Cardiac fibroblast (primary cell): Measurements from ENCODE around the gene GON7.
"Not testable (repeated sequence)": the region's sequence is repeated elsewhere in the genome, so short reads cannot be mapped to it uniquely, and the experiment has no call there.

ENCODE experiments used
- DNase-seq, 2 donors: peaks; one replicate each; pipeline versions ENCODE4 v3.0.0 to v3.0.0-alpha.2; 2010; ENCODE audit warnings: low read depth in 2 of 2
- H3K4me3 ChIP-seq, 2 donors: replicated peaks in 1 of 2; 1 replicate in 1 of 2; 2 replicates in 1 of 2; pipeline ENCODE4 v1.5.1; 2011; ENCODE audit warnings: low read depth in 2 of 2, low read length in 2 of 2, mild to moderate bottlenecking in 2 of 2, moderate library complexity in 1 of 2
- CTCF ChIP-seq: IDR thresholded peaks from one replicate; pipeline ENCODE4 v1.5.1; 2011; ENCODE audit warnings: low read depth, mild to moderate bottlenecking, low read length, inconsistent platforms

Gene GON7

GRCh38 chr14:93163564-93163963 lies 43.3 kb downstream of the GON7 start:
- DNase-seq: no peak
- TF ChIP-seq CTCF: no peak
- H3K4me3 ChIP-seq: no peak overlapping the region

GRCh38 chr14:93161411-93161940 lies 45.4 kb downstream of the GON7 start:
- TF ChIP-seq CTCF: no peak
- H3K4me3 ChIP-seq: no peak overlapping the region
- DNase-seq: no peak

GRCh38 chr14:93160353-93160801 lies 46.5 kb downstream of the GON7 start:
- TF ChIP-seq CTCF: peak; percentile 56
- H3K4me3 ChIP-seq: no peak overlapping the region
- DNase-seq: peak; percentile 25 to 30

- not testable (repeated sequence) for DNase-seq, H3K4me3 ChIP-seq
These were observed 47.1 kb downstream of the GON7 start for GRCh38 chr14:93159625-93160352.

- DNase-seq: not testable (repeated sequence)
These were observed 48.5 kb downstream of the GON7 start for GRCh38 chr14:93158349-93158748.

GRCh38 chr14:93156693-93157369 lies 50.0 kb downstream of the GON7 start:
- DNase-seq: no peak
- no peak for TF ChIP-seq CTCF
- no peak overlapping the region for H3K4me3 ChIP-seq

More at GRCh38 chr14:93158349-93158748, 48.5 kb downstream of the GON7 start:
- H3K4me3 ChIP-seq: not testable (repeated sequence)

GRCh38 chr14:93155667-93156066 lies 51.2 kb downstream of the GON7 start:
- peak in 1 of 2 donors; percentile 16 for DNase-seq
- TF ChIP-seq CTCF: no peak
- no peak overlapping the region for H3K4me3 ChIP-seq

- no peak for TF ChIP-seq CTCF
- no peak overlapping the region for H3K4me3 ChIP-seq
- no peak for DNase-seq
These were observed 53.7 kb downstream of the GON7 start for GRCh38 chr14:93153121-93153520.
